Body of pancreas (tissue), 4 donors: ENCODE results near the gene RAB7A.

Source experiments
- POLR2A ChIP-seq, 3 donors: fragments of 450-650 bp; IDR thresholded peaks; one replicate each; pipeline ENCODE4 v1.6.1; 2016; ENCODE audit warnings: antibody characterized with exemption in 3 of 3, mild to moderate bottlenecking in 2 of 3
- TF ChIP-seq, protein P1 (sequence below), 7 experiments: fragments of 450-650 bp in 4 of 7; fragments of 200-600 bp in 3 of 7; sonication (generic) in 3 of 7; IDR thresholded peaks; one replicate each; pipeline ENCODE4 v1.5.1; 2016 to 2019; ENCODE audit warnings: antibody characterized with exemption in 7 of 7

DNA sequence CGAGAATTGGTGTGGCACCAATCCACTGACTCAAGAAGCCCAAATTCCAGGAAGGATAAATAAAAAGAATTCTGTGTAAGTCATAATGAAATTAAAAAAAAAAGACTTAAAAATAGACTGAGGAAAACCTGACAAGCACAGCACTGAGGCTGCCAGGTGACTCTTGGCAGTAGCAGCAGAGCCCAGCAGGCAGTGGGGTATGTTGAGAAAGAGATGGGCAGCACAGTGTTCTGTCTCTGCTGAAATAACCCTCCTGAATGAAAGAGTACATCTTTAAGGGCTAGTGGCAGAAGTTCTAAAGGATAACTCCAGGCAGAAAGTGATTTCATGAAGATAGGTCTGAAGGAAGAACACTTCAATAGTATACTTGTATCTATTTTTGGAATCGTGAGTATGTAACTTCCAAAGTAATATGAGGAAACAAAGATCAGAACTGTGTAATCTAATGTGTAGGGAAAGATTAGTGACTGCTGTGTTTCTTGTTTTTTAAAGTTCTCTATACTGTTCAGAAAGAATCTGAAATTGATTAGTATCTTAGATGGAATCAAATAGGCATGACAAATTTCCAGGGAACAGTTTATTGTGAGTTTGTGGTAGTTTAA is 75.9 kb downstream of the RAB7A start:
- TF ChIP-seq, protein P1, sequence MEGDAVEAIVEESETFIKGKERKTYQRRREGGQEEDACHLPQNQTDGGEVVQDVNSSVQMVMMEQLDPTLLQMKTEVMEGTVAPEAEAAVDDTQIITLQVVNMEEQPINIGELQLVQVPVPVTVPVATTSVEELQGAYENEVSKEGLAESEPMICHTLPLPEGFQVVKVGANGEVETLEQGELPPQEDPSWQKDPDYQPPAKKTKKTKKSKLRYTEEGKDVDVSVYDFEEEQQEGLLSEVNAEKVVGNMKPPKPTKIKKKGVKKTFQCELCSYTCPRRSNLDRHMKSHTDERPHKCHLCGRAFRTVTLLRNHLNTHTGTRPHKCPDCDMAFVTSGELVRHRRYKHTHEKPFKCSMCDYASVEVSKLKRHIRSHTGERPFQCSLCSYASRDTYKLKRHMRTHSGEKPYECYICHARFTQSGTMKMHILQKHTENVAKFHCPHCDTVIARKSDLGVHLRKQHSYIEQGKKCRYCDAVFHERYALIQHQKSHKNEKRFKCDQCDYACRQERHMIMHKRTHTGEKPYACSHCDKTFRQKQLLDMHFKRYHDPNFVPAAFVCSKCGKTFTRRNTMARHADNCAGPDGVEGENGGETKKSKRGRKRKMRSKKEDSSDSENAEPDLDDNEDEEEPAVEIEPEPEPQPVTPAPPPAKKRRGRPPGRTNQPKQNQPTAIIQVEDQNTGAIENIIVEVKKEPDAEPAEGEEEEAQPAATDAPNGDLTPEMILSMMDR (IDR thresholded peaks at IDR 0.05) = no peak
- TF ChIP-seq POLR2A (IDR thresholded peaks at IDR 0.05) = no peak
